GM19099 (cell line): ENCODE measurements around the gene SLC5A6.

Experiments used
- POLR2A ChIP-seq: IDR thresholded peaks from 3 replicates; pipeline ENCODE4 v1.6.1; 2011; ENCODE audit warnings: low read depth; ENCODE audit not compliant: insufficient read length; ENCODE audit errors: extremely low read depth

SLC5A6 gene

DNA sequence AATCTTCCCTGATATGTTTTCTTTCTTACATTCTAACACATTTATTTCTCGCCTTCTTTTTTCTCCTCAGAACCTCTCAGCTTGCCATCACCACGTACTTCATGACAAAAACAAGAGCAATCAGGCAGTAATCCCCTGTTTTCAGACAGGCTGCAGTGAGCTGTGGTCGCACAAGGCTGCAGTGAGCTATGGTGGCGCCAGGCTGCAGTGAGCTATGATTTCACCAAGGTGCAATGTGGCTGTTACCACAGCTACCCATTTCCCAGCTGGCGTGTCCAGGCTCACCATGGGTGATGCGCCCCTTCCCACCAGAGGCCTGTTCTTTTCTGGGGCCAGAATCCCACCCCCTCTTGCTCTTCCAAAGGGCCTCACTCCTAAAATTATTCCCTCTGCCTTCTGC lies 37.4 kb downstream of the SLC5A6 start:
- TF ChIP-seq POLR2A = no peak

DNA sequence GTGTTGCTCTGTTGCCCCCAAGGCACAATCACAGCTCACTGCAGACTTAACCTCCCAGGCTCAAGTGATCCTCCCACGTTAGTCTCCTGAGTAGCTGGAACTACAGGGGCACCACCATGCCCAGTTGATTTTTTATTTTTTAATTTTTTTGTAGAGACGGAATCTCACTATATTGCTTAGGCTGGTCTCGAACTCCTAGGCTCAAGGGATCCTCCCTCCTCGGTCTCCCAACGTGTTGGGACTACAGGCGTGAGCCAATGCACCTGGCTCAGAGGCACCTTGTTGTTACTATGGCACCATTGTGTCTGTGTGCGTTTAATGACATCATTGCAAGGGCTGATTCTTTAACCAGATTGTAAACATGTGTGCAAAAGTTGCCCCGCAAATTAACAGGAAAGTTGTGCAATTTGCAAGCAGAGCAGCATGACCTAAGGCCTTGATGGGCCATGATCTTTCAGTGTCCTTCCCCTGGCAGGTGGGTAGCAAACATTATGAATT lies 40.7 kb downstream of the SLC5A6 start:
- no peak for TF ChIP-seq POLR2A

DNA sequence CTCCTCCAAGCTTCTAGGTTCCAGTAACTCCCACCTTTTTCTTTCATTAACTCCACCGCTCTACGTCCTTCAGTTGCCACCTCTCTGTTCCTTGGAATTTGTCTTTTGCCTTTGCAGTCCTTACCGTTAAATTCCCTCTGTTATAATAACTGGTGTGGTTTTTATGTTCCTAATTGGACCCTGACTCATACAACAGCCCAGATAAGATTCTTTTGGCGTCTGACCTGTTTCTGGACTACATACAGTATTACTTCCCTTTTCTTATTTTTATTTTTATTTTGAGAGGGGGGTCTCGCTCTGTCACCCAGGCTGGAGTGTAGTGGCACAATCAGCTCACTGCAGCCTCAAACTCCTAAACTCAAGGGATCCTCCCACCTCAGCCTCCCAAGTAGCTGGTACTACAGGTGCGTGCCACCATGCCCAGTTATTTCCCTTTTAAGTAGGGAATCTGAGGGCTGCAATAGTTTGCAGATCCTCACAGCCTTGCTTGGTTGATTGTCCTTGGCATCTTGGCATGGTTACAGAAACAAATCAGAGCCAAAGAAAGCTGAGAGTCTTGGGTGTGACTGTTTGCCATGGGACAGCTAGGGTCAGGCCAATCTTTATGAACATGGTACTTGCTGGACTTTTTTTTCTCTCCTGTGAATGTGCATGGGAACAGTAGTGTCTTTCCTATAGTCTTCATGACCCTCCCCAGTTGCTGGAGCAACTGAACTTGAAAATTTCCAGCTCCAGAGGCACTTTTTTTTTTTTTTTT lies 41.3 kb downstream of the SLC5A6 start:
- no peak for TF ChIP-seq POLR2A

DNA sequence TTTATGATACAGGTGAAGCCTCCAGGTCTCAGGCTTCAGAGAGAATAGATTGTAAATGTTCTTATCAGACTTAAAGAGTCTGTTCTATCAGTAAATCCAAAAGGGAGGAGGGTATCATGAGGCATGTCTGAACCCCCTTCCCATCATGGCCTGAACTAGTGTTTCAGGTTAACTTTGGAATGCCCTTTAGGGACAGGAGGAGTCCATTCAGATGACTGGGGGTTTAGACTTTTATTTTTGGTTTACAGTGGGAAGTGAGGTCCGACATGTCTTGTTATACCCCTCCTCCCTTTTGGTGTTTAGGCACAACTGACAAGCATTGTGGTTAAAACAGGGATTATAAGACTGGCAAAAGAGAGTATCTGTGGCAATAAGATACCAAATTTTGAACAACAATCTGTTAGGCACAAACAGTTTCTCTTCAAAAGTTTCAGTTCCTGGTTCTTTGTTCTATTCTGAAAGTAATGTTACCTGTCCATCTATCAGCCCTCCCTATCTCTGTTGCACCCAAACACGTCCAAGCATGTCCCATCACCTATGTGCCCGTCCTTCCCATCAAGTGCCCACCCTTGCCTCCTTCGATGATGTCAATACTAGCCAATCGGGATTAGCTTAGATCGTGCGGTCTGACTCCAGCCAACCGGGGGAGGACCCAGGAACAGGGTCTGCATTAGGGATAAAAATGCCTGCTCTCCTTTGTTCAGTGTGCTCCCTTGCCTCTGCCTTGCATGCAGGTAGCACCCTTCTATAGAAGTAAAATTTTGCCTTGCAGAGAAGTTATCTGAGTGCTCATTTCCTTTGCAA lies 46.9 kb downstream of the SLC5A6 start:
- no peak for TF ChIP-seq POLR2A

DNA sequence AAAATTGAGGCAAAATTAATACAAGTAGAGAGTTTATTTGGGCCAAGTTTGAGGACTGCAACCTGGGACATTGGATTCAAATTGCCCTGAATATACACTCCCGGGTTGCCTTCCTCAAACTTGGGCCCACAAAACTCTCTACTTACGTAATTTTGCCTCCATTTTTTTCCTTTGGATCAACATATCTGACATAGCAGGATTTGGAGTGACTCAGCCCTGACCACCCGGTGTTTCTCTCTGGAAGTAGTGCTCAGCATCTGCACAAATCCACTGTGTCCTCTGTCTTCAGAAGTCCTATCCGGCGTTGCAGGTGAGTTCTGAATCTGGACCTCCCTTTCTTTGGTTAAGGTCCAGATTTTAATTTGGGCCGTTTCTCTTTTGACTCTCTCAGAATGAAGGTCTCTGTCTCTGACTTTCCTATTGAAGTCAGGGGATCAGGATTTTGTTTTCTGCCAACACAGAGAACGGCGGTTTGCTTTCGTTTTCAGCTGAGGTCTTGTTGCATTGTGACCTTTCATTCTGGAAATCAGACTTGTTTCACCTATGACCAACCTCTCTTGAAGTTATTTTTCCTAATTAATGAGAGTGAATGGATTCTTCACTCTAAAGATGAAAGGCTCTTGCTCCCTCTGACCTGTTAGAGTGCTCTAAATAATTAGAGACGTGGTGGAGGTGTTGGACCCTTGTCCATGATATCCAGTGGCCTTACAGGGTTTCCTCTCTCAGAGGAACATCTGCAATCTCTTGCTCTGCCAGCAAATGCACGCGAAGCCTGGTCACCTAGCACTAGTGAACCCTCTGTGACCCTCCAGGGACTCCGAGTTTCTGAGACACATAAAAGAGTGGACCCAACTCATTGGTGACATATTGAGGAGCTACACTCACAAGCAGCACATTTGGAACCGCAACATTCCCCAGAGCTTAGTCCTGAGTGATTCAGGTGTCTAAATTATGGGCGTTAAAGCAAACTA lies 49.6 kb downstream of the SLC5A6 start:
- no peak for TF ChIP-seq POLR2A

DNA sequence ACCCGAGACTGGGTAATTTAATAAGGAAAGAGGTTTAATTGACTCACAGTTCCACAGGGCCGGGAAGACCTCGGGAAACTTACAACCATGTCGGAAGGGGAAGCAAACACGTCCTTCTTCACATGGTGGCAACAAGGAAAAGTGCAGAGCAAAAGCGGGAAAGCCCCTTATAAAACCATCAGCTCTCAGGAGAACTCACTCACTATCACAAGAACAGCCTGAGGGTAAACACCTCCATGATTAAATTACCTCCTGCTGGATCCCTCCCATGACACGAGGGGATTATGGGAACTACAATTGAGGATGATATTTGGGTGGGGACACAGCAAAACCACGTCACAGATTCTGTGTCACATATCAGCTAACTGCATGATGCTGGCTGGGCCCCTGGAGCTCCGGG lies 51.9 kb downstream of the SLC5A6 start:
- no peak for TF ChIP-seq POLR2A

DNA sequence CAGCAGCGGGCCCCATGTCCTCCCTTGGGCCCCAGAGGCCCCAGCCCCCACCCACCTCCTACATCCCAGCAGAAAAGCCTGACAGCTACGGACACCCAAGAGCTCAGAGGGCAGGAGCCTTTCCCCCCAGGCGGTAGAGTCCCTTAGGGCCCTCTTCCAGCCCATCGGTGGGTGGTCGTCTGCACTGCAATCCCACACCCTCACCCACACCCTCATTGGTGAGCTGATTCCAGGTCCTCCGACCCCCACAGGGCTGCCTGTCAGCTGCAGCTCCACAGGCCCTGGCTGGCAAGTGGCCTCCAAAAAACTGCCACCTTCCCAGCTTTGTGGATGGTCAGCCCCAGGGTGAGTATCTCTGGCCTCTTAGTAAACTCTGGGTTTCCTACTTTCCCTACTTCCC lies 52.8 kb downstream of the SLC5A6 start:
- no peak for TF ChIP-seq POLR2A

DNA sequence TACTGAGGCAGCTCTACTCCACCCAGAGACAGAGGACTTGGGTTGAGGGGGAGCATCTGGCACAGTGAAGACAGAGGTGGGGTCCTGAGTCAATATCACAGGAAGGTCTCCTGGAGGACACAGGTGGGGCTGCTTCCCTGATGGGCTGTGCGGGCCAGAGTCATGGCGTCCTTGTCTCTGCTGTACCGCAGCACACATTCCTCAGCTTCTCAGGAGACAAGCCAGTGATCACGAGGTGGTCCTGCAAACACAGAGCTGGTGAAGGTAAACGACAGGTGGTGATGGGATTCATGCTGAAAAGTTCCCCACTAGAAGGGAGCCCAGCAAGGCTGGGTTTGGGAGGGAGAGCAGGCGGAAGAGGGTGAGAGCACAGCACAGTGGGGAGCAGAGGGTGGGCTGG lies 53.6 kb downstream of the SLC5A6 start:
- TF ChIP-seq POLR2A = no peak

DNA sequence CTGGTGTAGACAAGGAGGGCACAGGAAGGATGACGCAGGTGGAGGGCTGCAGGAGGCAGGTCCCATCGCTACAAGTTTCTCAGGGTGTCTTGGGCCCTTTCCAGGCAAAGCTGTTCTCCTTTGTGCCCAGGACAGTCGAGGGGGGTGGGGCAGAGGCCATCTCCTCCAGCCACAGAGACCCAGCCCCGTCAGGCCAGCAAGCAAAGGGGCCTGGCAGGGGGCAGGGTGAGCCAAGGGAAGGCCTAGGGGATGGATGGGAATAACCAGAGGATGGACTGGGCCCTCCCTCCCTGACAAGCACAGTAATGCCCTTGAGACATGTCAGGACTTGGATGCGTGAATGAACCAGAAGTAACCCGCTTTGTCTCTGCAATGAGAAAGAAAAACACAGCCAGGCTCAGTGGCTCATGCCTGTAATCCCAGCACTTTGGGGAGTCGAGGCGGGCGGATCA lies 57.0 kb downstream of the SLC5A6 start:
- TF ChIP-seq POLR2A = no peak

DNA sequence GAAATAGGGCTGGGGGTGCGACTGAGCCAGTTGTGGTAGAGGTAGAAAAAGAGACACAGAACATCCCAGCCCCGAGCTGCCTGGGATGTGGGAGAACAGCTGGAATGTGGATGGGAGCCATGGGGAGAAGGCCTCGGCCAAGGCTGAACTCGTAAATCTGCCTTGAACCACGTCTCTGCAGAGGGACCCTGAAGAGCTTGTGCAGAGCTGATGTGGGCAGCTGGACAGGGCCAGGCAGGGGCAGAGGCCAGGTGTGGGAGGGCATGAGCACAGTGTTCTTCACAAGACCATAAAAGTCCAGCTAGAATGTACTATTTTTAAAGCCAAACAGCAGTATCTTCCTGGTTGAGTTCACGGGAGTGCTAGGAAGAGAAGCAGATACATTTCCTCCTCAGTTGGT lies 57.6 kb downstream of the SLC5A6 start:
- no peak for TF ChIP-seq POLR2A

DNA sequence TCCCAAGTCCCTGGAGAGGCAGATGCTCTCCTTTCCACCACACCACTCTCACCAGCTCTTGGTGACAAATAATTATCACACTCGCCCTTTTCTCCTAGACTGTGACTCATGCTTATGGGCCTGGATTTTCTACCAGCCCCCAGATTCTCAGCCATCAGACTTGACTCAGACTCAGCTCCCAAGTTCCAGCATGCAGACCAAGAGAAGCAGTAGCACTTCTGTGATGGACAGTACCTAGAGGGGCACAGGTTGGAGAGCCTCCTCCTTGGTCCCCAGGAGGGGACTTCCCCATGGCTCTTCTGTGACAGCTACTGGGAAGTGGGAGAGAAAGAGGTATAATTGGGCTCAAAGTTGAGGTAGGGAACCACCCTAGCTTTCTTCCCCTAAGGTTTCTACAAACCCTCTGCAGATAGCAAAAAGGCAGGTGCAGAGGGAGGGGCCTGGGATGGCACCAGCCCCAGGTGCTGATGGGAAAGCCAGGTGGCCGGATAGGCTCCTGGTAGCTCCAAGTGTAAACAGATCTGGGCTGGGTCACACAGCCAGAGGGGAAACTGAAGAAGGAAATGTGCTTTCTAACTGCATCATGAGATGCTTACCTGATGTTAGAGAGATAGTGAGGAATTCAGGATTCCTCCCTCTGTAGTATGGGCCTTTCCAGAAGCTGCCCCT lies 59.1 kb downstream of the SLC5A6 start:
- no peak for TF ChIP-seq POLR2A

DNA sequence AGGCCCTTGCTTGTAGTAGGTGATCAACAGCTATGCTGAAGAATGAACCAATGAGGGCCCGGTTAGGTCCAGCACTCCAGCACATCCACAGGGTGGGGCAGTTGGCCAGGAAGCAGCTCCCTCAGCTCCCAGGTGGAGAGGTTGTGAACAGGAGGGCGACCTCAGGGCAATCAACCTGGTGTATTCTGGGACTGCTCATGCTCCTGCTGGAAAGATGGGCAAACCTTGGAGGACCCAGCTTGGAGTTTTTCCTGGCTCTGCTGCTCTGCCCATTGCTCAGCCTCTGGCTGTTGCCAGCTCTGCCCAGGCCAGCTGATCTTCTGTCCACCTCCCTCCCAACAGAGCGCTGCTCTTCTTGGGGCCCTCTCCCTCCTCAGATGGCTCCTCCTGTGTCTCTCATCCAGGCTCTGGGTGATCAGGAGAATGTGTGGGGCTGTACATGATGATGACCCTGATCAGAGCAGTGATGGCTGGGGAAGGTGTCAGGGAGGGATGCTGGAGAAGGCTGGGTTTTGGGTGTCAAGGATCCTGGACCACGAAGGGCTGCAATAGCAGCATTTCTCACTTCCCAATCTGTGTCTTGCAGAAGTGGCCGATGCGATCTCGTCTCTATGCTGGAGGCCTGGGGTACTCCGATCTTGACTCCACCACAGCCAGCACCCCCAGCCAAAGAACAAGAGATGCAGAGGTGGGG lies 59.8 kb downstream of the SLC5A6 start:
- no peak for TF ChIP-seq POLR2A

DNA sequence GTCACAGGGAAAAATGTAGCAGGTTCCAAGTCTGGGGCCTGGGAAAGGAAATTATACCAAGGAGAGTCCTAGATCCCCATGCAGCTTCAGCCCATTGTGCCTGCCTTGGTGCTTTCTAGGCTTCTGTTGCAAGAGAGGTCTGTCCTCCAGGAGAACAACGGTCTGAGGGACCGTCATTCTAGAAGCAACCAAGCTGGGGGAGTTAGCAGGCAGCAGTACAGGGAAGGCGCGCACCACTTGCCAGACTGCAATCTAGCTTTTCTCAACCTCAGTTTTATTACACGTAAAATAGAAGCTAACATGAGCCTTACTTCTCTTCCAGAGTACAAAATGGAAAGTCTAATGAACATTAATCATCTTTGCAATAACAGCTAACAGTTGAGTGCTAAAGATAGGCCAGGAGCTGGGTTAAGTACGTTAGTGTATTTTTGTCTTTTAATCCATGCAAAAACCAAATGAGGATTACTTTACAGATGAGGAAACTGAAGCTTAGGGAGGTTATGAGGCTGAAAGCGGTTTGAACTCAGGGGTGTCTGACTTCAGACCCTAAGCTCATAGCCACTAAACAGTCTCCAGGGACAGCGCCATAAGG lies 61.3 kb downstream of the SLC5A6 start:
- TF ChIP-seq POLR2A = no peak
